NCI-H345 treated with DMSO at 0.1 percent for 48 hours (cell line): ENCODE results near the gene MCAT.
A peak's percentile ranks its signal among the peaks of the same experiment; 100 is the strongest.

Experiments
- DNase-seq: peaks from one replicate; lab custom pipeline; 2025; ENCODE audit not compliant: unreplicated experiment; lab: John Stamatoyannopoulos, UW

MCAT gene

GRCh38 chr22:43142880-43143562, at the start of gene MCAT:
MCAT (minus strand) TSS chr22:43143398; CDS start chr22:43143348, 50 bp downstream.
- DNase-seq, result peak; percentile 52

GRCh38 chr22:43191831-43192230, 48.6 kb upstream of the MCAT start:
- no peak for DNase-seq

GRCh38 chr22:43188829-43189545, 45.8 kb upstream of the MCAT start:
- no peak for DNase-seq

DNA sequence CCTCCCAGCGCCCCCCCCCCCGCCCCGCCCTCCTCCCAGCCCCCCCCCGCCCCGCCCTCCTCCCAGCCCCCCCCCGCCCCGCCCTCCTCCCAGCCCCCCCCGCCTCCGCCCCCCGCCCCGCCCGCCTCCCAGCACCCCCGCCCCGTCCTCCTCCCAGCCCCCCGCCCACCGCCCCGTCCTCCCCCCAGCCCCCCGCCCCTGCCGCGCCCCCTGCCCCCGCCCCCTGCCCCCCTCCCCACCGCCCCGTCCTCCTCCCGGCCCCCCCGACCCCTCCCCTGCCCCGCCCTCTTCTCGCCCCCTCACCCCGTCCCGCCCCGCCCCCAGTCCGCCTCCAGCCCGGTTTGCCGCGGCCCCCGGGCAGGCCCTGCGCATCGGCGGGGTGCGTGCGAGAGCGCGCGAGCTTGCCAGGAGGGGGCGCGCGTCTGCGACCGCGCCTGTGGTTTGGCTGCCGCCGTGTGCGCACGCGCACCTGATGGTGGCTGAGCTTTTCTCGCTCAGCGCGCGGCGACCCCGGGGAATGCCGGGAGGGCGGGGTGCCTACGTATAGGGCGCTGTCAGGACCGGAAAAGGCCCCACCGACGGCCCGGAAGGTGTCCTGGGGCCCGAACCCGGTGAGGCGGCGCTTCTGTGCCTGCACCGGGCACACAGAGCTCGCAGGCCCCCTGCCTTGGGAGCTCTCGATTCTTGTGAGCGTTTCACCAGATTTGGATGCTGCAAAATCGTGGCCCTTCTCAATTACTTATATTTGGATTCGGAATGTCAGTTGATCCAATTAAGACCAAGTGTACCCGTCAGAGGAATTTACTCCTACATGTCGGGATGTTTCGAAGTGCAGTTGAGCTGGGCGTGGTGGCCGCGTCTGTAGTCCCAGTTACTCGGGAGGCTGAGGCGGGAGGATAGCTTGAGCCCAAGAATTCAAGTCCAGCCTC, 44.2 kb upstream of the MCAT start:
- peak; percentile 81 for DNase-seq

GRCh38 chr22:43186272-43187170, 43.3 kb upstream of the MCAT start, which contains the start of gene TTLL12:
TTLL12 (minus strand) TSS chr22:43187134; CDS start chr22:43187069, 65 bp downstream.
- DNase-seq, result peak; percentile 13

DNA sequence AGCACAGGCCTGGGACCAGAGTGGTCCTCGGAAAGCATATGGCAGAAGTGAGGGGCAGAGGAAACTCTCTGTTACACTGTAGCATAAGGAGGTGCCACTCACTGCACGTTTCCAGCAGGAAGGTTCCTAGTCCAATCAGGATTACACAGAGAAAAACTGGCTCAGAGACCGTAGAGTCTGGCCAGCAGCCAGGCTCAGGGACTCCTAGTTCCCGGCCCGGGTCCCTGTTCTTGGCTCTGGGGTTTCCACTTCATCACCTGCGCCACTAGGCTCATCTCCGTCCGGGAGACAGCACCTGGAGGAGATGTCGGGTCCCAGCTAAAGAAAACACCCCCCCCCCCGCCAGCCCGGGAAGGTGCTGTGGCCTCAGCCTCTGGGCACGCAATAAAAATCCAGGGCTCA, 42.7 kb upstream of the MCAT start:
- DNase-seq, result no peak

DNA sequence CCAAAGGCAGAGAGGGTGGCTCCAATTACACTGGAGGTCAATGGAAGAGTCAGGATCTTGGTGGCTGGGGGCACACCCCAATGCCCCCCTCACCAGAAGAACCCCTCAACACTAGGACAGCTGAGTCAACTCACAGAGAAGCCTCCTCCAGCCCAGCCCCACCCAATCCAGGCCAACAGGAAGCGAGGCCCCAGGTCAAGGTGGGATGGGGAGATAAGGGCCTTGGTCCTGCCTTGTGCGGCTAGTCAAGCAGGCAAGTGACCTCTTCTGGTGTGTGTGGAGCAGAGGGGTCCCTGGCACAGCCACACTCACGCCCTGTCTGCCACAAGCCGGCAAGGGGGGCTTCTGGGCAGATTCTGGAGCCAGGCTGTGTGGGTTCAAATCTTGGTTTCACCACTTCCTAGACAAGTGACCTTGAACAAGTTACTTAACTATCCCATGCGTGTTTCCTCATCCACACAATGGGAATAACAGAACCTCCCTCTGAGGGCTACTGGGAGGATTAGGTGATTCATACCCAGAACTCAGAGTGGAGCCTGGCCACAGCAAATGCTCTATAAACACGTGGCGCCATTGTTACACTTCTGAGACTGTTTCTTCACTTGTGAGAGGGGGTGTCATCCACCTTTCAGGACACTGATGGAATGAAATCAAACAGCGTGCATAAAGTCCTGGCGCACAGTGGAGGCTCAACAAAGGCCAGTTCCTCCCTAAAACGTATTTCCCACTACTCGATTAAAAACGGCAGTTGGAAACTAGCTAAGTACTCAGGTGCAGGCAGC, 40.5 kb upstream of the MCAT start:
- no peak for DNase-seq

GRCh38 chr22:43182726-43183125, 39.5 kb upstream of the MCAT start:
- no peak for DNase-seq

DNA sequence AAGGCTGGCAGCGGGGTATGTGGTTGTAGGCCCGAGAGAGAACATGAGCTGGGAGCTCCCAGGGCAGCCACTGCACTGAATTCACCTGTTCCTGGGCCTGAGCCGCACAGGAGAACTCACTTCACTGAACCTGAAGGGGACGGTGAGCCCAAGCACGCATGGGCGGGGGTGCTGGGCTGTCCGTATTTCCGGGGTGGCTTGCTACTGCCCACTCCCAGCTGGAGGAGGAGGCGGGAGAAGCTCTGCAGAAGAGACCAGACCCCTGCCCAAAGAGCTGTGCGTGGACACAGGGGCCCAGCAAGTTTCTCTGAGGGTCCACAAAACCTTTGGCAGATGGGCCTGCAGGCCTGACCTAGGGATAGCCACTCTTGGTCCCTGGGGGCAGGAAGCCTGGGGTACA, 38.9 kb upstream of the MCAT start:
- no peak for DNase-seq

DNA sequence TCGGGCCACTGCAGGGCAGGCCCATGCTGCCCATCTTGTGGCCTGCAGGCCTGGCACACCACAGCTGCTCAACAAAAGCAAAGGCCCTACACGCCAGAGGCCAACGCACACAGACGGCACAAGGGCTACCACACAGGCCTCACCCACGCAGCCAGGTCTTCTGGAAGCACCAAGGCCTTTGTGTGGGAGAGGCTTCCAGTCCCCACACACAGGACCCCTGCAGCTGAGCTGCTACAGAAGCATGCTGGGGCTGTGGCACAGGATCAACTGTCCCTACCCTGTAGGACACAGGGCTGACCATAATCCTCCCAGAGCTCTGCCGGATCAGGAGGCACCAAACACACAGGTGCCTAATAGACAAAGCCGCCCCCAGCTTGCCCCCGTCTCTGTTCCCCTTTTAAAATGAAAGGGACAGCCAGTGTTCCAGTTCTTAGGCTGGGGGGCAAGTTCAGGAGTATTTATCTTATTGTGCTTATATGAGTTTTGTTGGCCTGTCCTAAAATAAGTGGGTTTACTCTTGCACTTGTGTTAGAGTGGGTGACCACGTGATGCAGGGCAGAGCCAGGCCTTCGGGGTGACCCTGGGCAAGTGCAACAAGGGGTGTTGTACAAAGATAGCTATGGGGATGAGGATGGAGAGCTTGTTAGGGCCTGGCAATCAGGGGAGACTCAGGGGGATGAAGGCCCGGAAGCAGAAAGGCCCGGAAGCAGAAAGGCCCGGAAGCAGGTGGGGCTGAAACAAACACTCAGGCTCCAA, 38.3 kb upstream of the MCAT start:
- DNase-seq, result no peak

DNA sequence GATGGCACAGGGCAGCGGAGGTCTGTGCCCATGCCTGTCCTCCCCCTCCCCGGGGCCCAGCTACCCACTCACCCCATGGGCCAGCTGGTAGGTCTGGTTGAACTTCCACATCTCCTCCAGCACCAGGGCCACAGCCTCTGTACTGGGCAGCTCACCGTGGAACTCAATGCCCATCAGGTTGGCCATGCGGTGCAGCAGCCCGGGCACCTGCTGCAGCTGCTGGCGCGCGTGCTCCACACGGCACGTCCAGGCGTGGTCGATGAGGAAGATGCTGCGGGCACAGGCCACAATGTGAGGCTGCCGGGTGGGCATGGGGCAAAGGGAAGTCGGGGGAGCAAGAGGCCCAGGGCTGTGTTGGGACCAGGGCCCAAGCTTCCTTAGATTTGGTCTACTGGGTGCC, 37.5 kb upstream of the MCAT start:
- DNase-seq, result no peak

GRCh38 chr22:43179911-43180195, 36.7 kb upstream of the MCAT start:
- DNase-seq, result no peak

GRCh38 chr22:43179146-43179910, 36.1 kb upstream of the MCAT start:
- DNase-seq, result no peak

DNA sequence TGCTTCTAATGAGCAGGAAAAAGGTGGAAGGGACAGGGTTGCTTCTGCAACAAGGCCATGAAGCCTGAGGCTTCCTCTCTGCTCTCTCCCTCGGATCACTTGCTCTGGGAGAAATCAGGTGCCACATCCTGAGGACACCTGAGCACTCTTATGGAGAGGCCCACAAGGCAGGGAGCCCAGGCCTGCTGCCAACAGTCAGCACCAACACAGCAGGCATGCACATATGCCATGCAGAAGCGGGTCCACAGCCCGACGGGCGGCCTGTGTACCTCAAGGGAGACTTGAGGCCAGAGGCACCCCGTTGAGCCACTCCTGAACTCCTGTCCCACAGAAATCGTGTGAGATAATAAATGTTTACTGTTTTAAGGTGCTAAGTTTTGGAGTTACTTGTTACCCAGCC, 34.3 kb upstream of the MCAT start:
- peak; percentile 10 for DNase-seq

DNA sequence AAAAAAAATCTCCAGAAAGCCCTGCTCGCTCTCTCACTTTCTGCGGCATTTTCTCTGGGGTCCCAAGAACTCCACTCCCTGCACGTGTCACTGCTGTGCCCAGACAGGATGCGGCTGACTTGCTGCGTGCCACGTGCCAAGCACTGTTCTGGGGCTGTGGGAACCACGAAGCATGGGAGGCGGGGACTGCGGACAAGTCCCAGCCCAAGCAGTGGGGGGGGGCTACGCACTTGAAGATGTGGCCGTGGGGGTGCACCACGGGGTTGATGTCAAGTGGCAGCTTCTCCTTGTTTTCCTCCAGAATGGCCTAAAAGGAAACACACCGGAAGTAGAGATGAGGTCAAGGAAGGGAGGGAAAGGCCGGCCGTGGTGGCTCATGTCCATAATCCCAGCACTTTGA, 32.9 kb upstream of the MCAT start:
- DNase-seq, result no peak

GRCh38 chr22:43174941-43175531, 31.8 kb upstream of the MCAT start:
- DNase-seq, result peak; percentile 23

- no peak for DNase-seq
These were observed 30.9 kb upstream of the MCAT start for GRCh38 chr22:43173976-43174720.
